Urinary bladder (tissue), 4 donors: ENCODE results near the gene INPP5D. TPM values are rescaled to one million over a fixed set of nuclear protein-coding genes. Genes with fewer than 3 reads are reported as not detected.
A peak's percentile ranks its signal among the peaks of the same experiment; 100 is the strongest.
"Not testable (repeated sequence)": the region's sequence is repeated elsewhere in the genome, so short reads cannot be mapped to it uniquely, and the experiment has no call there.

Experiments used
- DNase-seq: peaks from one replicate; pipeline ENCODE4 v3.0.0-alpha.2; 2015; ENCODE audit errors: extremely low spot score
- H3K27ac ChIP-seq: one replicate; pipeline ENCODE4 v1.5.1; 2013; ENCODE audit warnings: low read depth, mild to moderate bottlenecking, moderate library complexity
- H3K36me3 ChIP-seq: one replicate; pipeline ENCODE4 v1.6.1; 2013; ENCODE audit warnings: mild to moderate bottlenecking, moderate library complexity; ENCODE audit not compliant: insufficient read depth
- H3K4me1 ChIP-seq: one replicate; pipeline ENCODE4 v1.6.1; 2013; ENCODE audit warnings: mild to moderate bottlenecking, moderate library complexity; ENCODE audit not compliant: insufficient read depth
- H3K4me3 ChIP-seq: one replicate; pipeline ENCODE4 v1.5.1; 2013; ENCODE audit warnings: low read depth, low read length
- whole genome bisulfite sequencing: extraction: QIAGEN DNeasy Blood & Tissue Kit; methylation state at CpG from one replicate; pipeline ENCODE4 v1.1.7; 2013; 5-methylcytosine and 5-hydroxymethylcytosine counted together
- polyA plus RNA-seq: library from polyadenylated mRNA; stranded (reverse); fragments of 200-250 nt; gene quantifications from one replicate; pipeline ENCODE4 v1.2.3, GENCODE V29; 2013
- total RNA-seq: library from RNA; depleted of rRNA; stranded (reverse); fragments of >200 nt; gene quantifications from one replicate; pipeline ENCODE4 v1.2.3, GENCODE V29; 2014
- donor health status: healthy with polysubstance abuse.
- donor health status: healthy.

Gene INPP5D
- total and polyA plus RNA-seq, 2 donors = 8.4 to 13.5 TPM

DNA sequence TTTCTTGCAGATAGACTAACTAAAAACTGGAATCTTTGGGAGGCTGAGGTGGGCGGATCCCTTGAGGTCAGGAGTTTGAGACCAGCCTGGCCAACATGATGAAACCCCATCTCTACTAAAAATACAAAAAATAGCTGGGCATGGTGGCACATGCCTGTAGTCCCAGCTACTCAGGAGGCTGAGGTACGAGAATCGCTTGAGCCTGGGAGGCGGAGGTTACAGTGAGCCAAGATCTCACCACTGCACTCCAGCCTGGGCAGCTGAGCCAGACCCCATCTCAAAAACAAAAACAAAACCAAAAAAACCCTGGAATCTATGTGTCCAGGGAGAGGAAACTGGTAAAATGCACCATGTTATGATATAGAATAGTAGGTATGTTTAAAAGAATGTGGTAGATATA, 7.6 kb upstream of the INPP5D start:
- H3K4me3 ChIP-seq, DNase-seq, H3K36me3 ChIP-seq, H3K27ac ChIP-seq, H3K4me1 ChIP-seq: not testable (repeated sequence)
- WGBS = 96% methylated on average over 4 of the region's 4 CpGs

DNA sequence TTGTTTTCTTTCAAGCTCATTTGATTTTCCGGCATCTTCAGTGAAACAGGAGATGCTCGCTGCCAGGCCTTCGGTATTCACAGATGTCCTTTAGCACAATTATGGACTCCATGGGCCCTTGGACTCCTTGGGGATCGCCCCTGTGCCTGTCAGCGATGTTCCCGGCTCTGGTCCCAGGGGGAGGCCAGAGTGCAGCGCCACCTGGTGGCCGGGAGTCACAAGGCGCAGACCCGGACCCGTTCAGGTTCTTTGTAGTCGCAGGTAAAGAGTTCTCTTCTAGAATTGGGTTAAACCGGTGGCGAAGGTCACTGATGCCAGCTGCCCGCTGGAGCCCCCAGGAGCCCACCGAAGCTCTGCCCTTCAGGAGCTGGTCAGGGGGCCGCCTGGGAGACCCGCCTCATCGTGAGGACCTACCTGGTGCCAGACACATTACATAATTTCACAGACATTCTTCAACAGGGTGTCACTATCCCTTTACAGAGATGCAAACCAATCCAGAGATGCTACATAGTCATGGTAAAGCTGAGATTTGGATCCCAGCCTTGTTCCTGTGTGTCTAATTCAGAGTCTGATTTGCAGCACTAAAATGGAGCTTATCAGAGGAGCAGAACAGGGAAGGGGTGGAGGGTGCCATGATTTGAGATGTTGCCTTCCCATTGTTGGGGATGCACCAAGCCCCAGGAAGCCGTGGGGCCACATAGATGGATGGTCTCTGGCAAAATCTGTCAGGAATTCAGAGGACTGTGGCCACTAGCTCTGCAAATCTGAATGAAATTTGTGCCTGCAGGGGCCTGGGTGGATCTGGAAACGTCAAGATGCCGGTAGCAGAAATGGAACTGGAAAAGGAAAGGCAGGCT, 6.0 kb upstream of the INPP5D start:
- H3K36me3 ChIP-seq = no peaks in the 10 kb centered on the region
- DNase-seq = no peak
- H3K4me3 ChIP-seq = no peak overlapping the region
- H3K4me1 ChIP-seq = no peaks in the 10 kb centered on the region
- WGBS = 28% methylated on average over 22 of the region's 22 CpGs
- no peak overlapping the region for H3K27ac ChIP-seq

DNA sequence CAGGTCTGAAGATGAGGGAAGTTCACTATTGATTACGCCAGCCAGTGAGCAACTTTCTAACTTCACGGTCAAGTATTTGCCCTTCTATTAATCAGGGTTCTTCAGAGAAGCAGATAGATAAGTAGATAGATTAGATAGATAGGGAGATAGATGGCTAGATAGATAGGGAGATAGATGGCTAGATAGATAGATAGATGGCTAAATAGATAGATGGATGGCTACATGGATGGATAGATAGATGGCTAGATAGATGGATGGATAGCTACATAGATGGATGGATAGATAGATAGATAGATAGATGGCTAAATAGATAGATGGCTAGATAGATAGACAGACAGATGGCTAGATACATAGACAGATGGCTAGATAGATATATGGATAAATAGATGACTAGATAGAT, 4.8 kb upstream of the INPP5D start:
- 95% methylated on average over 2 of the region's 2 CpGs for WGBS
- H3K4me3 ChIP-seq = no peak overlapping the region
- no peak overlapping the region for H3K27ac ChIP-seq
- no peaks in the 10 kb centered on the region for H3K36me3 ChIP-seq
- no peak for DNase-seq
- H3K4me1 ChIP-seq = no peaks in the 10 kb centered on the region

DNA sequence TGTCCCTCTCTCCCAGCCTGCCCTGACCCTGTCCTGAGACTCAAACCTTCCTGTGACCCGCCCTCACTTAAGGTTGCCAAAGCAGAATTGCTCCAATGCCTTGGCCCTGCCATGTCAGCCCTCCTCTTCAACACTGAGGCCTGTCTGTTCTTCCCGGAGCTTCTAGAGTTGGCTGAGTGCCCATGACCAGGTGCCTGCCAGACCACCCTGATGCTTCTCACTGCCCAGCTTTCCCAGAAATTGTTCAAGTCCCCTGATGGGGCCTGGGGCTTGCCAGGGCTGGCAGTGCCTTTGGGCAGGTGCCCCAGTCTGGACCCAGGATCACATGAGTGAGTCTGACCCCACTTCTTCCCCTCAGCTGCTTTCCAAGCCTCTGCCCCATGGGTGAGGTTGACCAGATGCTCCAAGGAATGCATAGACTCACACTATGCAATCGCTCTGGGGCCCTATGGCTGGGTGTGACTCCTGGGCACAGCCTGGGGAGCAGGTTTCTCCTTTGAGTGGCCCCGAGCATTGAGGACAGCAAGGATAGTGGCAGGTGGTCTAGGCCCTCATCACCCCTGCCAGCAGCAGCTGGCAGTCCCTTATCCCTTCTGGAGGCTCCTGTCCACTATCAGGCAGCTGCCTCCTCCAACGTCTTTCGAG, 3.1 kb upstream of the INPP5D start:
- Histone ChIP-seq H3K27ac (no peak overlapping the region), H3K4me1 (no peaks in the 10 kb centered on the region), H3K36me3 (no peaks in the 10 kb centered on the region), H3K4me3 (no peak overlapping the region)
- no peak for DNase-seq
- WGBS = 81% methylated on average over 6 of the region's 6 CpGs

DNA sequence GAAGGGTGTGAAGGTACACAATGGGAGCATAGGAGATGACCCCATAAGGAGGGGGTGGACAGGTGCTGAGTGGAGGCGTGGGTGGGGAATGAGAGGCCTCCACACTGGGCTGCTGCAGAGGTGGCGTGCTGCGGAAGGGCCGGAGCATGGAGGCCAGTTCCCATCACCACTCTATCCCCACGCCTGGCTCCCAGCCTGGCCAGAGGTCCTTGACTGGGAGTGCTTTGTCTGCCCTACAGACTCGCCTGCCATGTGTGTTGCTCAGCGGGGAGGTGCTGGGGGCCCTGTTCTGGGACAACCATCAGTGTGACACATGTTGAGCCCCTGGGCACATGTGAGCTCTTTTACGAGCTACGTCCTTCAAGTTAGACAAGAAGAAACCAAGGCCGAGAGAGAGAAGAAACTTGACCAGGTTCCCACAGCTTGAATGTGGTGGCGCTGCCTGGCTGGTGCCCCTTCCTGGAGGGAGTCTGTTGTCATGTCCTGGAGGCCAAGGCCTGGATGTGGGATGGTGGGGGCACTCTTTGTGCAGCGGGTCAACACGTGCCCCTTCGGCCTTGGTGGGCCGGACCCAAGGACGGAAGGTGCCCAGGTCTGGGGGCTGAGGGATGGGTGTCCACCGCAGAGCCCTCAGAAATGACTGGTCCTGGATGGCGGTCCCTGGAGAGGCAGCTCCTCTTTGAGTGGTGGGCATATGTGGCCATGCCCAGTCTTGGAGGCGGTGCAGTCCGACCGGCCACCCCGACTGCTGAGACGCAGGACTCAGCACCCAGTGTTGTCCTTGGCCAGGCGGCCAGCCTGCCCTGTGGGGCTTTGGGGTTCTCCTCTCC, 1.2 kb upstream of the INPP5D start:
- H3K36me3 ChIP-seq = no peaks in the 10 kb centered on the region
- DNase-seq = no peak
- H3K27ac ChIP-seq = no peak overlapping the region
- 93% methylated on average over 24 of the region's 24 CpGs for WGBS
- H3K4me1 ChIP-seq = no peaks in the 10 kb centered on the region
- H3K4me3 ChIP-seq = no peak overlapping the region

DNA sequence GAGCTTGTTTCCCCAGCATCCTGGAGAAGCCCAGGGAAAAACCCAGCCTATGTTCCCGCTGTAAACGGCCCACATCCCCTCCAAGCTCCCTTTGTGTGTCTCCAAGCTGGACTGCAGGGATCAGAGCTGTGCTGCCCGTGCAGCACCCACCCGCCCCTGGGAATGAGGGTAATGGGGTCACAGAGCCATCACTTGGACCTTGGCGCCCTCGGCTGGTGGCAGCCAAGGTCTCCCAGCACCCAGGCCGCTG, 670 bp upstream of the INPP5D start:
- no peak for DNase-seq
- Histone ChIP-seq H3K4me1 (no peaks in the 10 kb centered on the region), H3K36me3 (no peaks in the 10 kb centered on the region), H3K4me3 (no peak overlapping the region), H3K27ac (peak overlapping the region; percentile 83)
- 70% methylated on average over 7 of the region's 7 CpGs for WGBS

DNA sequence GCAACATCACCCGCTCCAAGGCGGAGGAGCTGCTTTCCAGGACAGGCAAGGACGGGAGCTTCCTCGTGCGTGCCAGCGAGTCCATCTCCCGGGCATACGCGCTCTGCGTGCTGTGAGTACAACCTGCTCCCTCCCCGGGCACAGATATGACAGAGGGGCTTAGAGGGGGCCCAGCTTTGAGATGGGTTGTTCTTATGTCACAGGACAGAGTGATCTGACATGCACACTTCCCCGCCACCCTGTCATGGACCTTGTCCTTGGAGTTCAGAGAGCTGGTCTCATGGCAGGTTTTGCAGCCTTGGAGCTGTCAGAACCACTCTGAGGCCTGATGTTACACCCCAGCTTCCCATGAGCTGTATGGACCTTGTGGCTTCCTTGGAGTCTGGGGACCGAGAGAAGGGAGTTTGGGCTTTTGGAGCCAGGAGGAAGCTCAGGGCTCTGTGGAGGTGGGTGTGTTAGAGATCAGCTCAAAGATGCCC, 398 bp downstream of the INPP5D start:
- H3K4me3 ChIP-seq = peak overlapping the region; percentile 36
- WGBS = 82% methylated on average over 13 of the region's 13 CpGs
- H3K36me3 ChIP-seq = no peaks in the 10 kb centered on the region
- H3K4me1 ChIP-seq = no peaks in the 10 kb centered on the region
- DNase-seq = no peak
- H3K27ac ChIP-seq = peak overlapping the region; percentile 44

DNA sequence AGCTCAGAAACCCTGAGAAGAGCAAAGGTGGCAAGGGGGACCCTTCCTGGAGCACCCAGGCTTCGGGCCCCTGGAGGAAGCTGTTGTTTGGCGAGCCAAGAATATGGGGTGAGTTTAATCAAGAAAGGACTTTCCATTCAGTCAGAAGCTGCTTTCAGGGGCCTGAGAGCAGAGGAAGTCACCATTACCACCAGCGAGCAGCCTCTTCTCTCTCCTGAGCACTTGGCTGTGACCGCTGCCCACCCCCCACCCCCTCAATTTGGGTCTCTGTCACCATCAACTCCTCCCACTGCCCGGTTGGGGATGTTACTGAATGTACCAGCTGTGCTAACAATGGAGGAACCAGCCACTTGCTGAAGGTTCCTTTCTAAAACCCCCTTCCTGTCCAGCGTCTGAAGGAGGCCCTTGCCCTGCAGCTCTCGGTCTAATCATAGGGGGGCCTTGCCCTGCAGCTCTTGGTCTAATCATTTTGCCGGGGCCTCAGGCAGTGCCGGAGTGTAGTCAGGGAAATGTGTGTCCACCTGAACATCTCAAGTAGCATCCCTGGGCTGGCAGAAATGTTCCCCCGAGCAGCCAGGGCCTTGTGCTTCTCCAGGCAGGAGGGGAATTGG, 943 bp downstream of the INPP5D start:
- H3K4me3 ChIP-seq = peak overlapping the region; percentile 36
- WGBS = 67% methylated on average over 10 of the region's 10 CpGs

DNA sequence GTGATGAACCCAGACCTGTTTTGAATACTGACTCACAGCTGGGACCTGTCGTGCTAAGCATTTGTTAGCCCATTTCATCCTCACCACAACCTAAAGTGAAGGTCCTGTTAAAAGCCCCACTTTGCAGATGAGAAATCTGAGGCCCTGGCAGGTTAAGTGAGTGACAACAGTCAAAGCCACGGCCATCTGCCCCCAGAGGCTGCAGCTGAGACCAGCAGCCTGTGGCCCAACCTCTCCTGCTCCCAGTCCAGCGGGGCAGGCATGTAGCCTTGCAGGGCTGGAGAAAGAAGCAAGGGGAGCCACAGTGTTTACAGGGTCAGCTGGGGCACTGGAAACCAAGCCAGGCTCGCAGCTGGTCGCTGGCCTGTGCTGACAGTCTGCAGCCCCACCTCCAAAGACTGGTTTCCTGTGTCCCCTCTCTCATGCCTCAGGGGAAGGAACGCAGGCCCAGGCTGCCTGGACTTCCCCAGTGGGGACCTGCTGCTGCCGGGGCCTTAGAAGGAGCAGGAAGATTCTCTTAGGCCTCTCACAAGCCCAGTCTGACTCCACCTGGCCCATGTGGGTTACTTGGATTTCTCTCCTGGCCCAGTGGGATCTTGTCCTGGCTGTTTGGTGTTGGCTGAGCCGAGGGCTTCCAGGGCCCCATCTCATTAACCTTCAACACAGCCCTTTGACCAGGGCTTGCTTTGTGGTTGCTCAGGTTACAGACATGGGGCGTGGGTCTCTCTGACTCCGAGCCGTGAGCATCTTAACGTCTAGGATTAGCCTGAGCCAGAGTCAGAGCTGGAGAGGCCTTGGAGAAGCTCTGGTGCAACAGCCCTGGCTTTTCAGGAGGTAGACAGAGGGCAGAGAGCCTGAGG, 1.7 kb downstream of the INPP5D start:
- DNase-seq = no peak
- Histone ChIP-seq H3K4me3 (peak overlapping the region; percentile 36), H3K27ac (peak overlapping the region; percentile 43), H3K36me3 (no peaks in the 10 kb centered on the region), H3K4me1 (no peaks in the 10 kb centered on the region)
- 41% methylated on average over 12 of the region's 12 CpGs for WGBS

More for the DNA sequence above, 943 bp downstream of the INPP5D start:
- no peak for DNase-seq
- H3K36me3 ChIP-seq = no peaks in the 10 kb centered on the region
- H3K4me1 ChIP-seq = no peaks in the 10 kb centered on the region
- peak overlapping the region; percentile 43 for H3K27ac ChIP-seq

DNA sequence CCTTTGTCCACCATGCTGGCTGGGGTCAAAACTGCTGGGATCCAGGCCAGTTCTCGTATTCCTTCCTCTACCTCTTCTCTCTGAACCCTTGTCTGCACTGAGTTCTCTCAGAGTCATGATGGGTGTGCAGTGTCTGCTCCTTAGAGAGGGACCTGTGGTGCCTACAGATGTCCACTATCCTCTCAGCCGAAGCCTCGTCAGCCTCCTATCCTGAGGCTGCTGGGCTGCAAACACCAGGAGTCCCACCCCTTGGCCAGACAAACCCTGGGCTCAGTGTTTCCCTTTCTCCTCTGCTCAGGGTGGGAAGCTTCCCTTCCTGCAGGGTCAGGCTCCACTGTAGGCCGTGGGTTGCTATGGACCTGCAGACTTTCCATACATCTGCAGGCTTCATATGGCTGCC, 2.3 kb downstream of the INPP5D start:
- no peak overlapping the region for H3K4me3 ChIP-seq
- no peak for DNase-seq
- WGBS = 64% methylated on average over 4 of the region's 4 CpGs
- H3K36me3 ChIP-seq = no peaks in the 10 kb centered on the region
- H3K4me1 ChIP-seq = no peaks in the 10 kb centered on the region
- H3K27ac ChIP-seq = no peak overlapping the region

DNA sequence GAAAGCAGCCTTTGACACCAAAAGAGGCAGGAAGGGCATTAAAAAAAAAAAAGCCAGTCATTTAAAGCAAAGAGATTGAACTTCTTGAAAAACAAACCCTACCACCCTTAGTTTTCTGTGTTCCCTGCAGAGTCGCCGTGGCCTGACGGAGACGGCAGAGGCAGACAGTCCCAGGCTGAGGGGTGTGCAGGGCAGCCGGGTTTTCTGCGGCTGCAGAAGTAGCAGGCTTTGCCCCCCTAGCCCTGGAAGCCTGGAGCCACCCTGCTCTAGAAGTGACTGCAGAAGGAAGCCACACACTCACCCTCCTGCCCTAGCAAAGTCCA, 2.8 kb downstream of the INPP5D start:
- 74% methylated on average over 6 of the region's 6 CpGs for WGBS
- no peak overlapping the region for H3K27ac ChIP-seq
- no peak overlapping the region for H3K4me3 ChIP-seq
- H3K4me1 ChIP-seq = no peaks in the 10 kb centered on the region
- no peaks in the 10 kb centered on the region for H3K36me3 ChIP-seq
- DNase-seq = no peak

DNA sequence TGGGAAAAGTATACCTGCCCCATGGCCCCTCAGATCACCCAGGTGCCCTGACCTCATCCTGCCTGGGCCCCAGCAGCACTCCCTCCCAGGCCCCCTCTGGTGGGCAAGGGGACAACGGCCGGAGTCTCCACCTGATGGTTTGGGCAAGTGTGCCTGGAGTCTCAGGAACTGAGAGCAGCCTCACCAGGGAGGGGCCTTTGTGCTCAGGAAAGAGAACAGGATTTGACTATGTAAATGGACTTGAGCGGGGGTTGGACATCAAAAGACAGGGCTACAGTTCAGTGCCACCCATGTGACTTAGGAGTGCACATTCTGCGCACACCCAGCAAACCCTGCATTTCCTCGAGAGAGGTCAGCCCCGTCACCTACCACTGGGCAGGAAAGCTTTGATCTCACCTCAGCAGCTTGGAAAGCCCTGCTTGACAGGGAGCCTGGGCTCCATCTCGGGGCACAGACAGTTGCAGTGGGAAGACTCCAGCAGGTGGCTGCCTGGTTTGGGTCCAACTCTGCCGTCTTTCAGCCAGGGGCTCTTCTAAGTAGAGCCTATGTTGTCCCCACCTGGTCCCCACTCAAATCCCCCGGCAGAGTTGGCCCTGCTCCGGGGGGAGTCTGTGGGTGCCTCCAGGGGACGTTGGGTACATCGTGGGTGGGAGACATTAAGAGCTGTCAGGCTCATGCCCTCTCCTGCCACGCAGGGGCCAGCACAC, 3.3 kb downstream of the INPP5D start:
- no peak overlapping the region for H3K27ac ChIP-seq
- no peak for DNase-seq
- H3K36me3 ChIP-seq = no peaks in the 10 kb centered on the region
- WGBS = 68% methylated on average over 13 of the region's 13 CpGs
- H3K4me1 ChIP-seq = no peaks in the 10 kb centered on the region
- no peak overlapping the region for H3K4me3 ChIP-seq
